Measurements from ENCODE around the gene MAP1LC3A.
A peak's percentile ranks its signal among the peaks of the same experiment; 100 is the strongest.
"Not testable (repeated sequence)": the region's sequence is repeated elsewhere in the genome, so short reads cannot be mapped to it uniquely, and the experiment has no call there.

Gene MAP1LC3A

DNA sequence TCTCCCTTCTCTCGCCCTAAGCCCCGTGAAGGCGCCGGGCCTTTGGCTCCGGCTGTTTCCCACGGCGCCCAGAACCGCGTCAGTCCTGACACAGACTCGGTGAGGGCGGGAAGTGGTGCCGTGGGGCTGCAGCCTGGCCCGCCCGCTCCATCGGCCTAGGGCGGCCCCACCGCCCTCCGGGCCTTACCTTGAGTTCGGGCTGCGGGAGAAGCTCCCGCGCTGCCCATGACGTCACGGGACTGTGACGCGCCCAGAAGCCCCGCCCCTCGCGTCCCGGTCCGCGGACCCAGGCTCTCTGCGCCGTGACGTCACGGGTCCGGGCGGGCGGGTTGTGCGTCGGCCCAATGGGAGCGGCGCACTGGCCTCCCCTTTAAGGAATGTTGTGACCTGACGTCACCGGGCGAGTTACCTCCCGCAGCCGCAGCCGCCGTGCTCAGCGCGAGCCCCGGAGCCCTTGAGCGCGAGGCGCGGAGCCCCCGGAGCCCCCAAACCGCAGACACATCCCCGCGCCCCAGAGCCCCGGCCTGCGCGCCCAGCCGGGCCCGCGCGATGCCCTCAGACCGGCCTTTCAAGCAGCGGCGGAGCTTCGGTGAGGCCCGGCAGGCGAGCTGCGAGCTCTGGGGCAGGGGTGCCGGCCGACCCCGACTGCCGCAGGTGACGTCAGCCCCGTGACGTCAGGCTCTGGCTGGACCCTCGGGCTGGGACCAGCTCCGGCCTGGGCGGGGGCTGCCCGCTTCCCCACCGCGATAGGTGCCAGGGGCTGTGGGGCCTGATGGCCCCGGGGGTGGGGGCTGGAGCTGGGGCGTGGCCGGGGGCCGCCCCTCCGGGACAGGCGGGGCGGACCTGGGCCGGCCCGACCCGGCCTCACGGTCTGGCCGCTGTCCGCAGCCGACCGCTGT lies at the start of gene MAP1LC3A:
TSS of gene MAP1LC3A (plus strand) at position 399 of the 899 bp plus-strand sequence. CDS start at position 550, 151 bp downstream.
- no peak for DNase-seq (ENCODE audit: low read depth, low spot score)

DNA sequence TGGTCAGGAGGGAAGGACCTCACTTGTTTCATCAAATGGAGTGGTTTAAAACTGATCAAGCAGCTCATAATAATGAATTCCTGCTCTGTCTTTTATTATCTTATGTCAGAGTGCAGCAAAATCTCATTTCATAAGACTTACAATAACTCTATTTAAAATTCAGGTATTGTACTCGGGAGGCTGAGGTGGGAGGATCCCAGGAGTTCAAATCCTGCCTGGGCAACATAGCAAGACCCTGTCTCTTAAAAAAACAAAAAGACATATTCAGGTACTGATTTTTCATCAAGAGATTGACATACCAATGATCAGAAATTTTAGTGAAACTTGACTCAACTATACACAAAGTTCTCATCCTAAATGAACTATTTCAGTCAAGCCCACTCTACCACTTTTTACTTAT lies 47.9 kb upstream of the MAP1LC3A start:
- DNase-seq (ENCODE audit: low read depth, low spot score), result no peak

DNA sequence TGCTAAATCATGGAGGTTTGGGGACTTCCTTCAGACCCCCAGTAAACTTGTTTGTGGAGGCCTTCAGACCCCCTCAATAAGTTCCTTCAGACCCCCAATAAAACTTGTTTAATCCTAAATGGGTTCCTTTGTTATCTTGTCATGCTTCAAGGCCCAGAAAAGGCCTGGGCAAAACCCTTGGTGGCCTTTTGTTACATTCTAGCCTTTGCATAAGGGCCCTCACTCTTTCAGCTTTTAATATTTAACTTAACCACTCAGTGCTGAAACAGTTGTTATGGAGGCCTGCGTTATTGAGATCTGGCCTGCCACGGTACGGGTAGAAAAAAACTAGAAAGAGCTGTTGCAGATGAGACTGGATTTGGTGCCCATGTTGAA lies 46.6 kb upstream of the MAP1LC3A start:
- no peak for DNase-seq (ENCODE audit: low read depth, low spot score)

DNA sequence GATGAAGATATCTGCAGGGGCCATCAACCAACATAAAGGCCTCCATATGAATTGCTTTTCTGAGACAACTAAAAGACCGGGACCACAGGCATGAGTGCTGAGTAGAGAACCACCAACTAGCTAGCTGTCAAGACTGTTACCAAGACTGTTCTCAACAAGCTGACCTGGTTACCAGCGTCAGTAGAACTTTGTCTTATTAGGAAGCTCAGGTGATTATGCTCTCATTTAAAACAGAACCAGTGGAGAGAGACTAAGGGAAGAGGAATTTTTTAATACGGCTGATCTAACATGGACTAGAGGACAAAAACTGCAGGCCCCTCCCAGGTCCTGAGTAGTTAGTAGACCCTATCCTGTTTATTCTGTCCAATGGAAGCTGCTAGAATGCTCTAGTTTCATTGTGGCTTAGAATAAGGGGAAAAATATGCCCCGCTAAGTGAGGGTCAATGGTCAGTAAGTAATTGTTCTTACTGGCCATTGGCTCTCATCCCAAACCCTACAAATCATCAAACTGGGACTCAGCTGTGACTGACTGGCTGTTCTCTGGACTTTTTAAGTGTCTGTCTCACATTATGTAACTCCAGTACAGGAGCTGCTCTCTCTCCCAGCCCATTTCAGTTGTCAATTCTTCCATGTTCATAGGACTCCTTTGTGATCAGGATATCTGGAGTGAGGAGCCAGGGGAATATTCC lies 46.1 kb upstream of the MAP1LC3A start:
- no peak for DNase-seq (ENCODE audit: low read depth, low spot score)

DNA sequence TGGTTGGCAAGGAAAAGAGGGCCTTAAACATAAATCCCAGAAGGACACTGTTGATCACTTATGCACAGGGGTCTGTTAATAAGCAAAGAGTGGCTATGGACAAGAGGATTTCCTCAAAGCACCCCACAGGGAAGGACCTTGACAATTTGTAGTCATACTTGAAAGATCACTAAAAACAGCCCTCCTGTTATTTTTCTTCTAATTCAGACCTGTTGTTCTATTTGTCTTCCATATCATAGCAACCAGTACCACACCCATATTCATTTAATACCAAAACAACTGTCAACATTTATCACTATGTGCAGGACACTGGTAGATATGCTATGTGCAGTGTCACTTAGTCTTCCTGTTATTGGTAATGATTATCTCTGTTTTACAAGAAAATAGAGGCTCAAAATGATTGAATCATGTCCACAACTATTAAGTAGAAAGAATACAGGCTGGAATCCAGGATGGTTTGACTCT lies 45.5 kb upstream of the MAP1LC3A start:
- no peak for DNase-seq (ENCODE audit: low read depth, low spot score)

DNA sequence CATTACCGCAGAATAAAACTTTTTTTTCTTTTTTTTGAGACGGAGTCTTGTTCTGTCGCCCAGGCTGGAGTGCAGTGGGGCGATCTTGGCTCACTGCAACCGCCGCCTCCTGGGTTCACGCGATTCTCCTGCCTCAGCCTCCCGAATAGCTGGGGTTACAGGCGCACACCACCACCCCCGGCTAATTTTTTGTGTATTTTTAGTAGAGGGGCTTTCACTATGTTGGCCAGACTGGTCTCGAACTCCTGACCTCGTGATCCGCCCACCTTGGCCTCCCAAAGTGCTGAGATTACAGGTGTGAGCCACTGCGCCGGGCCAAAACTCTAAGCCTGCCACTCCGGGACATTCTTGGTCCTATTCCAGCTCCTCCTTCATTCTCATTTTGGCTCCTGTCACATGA lies 44.5 kb upstream of the MAP1LC3A start:
- DNase-seq (ENCODE audit: low read depth, low spot score), result not testable (repeated sequence)

DNA sequence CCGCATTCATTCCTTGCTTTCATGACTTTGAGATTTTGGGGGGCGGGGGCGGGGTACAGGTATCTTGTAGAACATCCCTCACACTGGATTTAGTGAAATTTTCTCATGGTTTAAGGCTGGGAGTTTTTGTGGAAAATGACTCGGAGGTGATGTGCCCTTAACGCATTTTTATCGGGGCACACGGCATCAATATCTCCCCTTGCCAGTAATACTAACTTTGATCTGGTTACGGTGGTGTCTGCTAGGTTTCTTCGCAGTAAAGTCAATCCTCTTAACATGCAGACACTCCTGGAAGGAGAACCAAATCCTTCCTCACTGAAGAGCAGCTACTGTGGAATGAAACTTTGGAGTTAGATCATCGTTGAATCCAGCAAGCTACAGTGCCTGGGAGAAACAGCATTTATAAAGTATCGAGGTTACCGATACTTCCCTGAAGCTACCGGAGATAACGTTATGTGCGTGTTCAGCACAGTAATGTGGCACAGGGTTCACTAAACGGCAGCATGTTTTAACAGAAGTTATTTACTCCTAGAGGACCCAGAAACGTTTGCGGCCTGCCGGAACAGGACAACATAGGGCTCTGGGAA lies 43.5 kb upstream of the MAP1LC3A start:
- DNase-seq (ENCODE audit: low read depth, low spot score), result no peak

DNA sequence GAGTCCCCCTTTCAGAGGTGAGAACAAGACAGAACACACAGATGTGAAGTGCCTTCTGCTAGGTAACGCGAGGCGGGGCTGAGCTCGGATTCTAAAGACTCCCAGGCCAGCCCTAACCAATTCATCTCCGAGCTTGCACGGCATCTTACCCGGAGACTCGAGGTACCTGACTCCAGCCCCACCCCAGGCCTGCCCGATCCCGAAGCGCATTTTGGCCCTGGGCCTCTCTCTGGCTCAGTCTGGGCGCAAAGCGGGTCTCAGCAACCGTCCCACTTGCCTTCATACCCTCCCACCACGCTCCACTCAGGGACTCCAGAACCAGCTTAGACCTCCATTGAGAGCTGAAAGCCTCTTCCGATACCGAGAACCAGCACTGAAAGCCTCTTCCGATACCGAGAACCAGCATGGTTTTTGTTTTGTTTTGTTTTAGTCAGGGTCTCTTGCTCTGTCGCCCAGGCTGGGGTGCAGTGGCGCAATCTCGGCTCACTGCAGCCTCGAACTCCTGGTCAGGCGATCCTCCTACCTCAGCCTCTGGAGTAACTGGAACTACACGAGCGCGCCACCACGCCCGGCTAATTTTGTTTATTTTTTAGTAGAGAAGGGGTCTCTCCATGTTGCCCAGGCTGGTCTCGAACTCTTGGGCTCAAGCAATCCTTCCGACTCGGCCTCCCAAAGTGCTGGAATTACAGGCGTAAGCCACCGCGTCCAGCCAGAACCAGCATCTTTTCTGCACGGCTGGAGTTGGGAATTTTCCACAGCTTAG lies 42.9 kb upstream of the MAP1LC3A start:
- peak; percentile 75 for DNase-seq (ENCODE audit: low read depth, low spot score)

DNA sequence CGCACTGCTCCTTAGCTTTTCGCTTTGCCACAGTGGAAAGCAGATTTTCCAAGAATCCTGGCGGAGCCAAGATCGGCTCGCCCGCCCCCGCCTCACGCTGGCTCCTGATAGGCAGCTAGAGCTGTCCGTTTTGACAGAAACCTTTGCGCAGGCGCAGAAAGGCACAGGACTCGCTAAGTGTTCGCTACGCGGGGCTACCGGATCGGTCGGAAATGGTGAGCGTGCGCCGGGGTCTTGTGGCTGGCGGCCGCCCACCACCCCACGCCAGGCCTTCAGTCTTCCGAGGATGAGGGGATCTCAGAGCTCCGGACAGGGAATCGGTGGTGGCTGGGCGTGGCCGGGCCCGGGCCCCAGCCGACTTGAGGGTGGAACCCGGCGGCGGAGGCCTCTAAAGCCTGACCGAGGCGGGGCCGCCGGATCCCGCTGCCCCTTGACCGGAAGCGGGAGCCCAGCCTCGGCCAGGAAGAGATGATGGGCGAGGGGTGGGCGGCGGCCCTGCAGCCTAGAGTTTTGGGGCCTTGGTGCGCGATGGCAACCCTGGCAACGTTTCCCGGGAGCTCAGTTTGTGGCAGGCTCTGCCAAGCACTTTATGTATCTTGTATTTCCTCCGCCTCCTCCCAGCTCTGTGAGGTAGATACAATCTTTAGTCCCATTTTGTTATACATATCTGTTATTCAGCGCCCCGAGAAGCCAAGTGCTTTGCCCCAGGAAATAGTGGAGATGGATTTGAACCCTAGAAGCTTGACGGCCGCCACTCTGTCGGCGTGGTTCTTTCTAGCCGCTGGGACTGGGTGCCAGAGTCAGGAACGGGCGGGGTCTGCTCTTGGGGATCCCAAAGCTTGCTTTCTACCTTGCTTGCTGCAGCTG lies 42.0 kb upstream of the MAP1LC3A start, which contains the start of gene DYNLRB1:
TSS of gene DYNLRB1 (plus strand) at position 176 of the 867 bp plus-strand sequence. CDS start at position 213, 37 bp downstream.
- DNase-seq (ENCODE audit: low read depth, low spot score), result peak; percentile 88

DNA sequence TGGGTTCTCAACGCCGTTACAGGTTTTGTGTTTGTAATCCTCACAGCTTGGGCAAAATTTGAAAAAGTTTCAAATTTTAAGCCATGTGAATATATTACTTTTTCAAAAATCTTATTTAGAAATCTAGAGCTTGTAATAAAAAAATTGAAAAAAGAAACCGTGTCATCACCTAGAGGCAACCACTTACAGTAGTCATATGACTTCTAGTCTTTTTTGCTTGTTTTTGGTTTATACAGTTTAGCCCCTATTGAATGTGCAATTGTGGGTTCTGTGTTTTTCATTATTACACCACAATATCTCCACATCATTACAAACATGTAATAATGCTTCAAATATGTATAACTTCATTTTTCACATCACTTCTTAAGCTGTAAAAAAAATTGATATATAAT lies 41.4 kb upstream of the MAP1LC3A start:
- no peak for DNase-seq (ENCODE audit: low read depth, low spot score)

DNA sequence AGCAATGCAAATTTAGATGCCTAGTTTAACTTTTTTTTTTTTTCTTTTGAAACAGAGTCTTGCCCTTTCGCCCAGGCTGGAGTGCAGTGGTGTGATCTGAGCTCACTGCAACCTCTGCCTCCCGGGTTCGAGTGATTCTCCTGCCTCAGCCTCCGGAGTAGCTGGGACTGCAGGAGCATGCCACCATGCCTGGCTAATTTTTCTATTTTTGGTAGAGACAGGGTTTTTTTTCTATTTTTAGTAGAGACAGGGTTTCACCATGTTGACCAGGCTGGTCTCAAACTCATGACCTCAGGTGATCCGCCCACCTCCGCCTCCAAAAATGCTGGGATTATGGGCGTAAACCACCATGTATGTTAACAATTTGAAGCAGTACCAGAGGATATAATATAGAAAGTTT lies 39.7 kb upstream of the MAP1LC3A start:
- DNase-seq (ENCODE audit: low read depth, low spot score), result not testable (repeated sequence)

DNA sequence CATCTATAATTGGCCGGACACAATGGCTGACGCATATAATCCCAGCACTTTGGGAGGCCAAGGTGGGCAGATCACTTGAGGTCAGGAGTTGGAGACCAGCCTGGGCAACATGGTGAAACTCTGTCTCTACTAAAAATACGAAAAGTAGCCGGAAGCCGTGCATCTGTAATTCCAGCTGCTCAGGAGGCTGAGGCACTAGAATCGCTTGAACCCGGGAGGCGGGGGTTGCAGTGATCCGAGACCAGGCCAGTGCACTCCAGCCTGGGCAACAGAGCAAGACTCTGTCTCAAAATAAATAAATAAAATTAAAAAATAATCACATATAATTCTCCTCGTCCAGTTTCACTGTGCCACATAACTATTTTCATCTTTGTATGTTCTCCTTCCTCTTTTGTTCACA lies 38.7 kb upstream of the MAP1LC3A start:
- DNase-seq (ENCODE audit: low read depth, low spot score), result not testable (repeated sequence)

DNA sequence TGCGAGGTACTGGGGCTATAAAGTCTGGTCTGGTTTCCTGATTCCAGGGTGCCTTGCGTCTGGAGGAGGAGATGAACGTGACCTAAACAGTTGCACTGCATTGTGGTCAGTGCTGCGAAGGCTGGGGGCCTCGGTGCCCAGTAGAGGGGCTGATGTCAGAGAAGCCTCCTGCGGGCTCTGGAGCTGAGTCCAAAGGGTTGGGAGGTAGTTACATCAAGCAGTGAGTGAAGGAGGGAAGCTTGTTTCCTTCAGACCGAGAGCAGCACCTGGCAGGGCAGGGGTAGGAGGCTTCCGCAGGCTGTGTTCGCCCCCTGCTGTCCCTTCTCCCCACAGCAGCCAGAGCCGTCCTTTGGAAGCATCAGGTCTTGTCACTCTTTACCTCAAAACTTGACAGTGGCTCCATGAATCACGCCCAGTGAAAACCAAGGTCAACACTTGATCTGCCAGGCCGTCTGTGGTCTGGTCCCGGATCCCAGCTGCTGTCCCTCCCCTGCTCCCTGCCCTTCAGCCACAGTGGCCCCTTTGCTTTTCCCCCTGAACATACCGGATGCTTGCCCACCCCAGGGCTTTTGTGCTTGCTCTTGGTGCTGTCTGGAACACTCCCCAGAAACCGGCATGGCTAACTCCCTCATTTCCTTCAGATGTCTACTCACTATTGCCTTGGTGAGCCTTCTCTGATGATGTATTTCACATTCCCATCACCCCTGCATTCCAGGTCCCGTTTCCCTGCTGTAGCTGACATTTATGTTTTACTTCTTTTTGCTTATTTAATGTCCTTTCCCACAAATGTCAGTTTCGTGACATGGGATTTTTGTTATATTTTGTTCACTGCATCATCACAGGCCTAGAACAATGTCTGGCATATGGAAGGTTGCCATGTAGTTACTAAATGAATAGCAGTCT lies 35.3 kb upstream of the MAP1LC3A start:
- DNase-seq (ENCODE audit: low read depth, low spot score), result no peak

DNA sequence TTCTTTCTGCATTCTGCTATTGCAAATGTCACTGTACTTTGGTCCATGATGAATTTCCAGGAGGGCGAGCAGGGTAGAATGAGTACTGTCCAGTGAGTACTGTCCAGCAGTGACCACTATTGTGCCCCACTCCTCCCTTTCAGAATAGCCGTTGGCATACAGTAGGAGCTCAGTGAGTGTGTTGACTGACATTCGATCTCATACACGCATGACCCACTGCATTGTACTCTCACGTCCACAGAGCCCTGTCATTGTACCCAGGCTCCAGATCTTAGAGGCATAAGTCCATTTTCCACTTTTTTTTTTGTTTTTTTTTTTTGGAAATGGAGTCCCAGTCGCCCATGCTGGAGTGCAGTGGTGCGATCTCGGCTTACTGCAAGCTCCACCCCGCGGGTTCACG lies 34.1 kb upstream of the MAP1LC3A start:
- no peak for DNase-seq (ENCODE audit: low read depth, low spot score)

DNA sequence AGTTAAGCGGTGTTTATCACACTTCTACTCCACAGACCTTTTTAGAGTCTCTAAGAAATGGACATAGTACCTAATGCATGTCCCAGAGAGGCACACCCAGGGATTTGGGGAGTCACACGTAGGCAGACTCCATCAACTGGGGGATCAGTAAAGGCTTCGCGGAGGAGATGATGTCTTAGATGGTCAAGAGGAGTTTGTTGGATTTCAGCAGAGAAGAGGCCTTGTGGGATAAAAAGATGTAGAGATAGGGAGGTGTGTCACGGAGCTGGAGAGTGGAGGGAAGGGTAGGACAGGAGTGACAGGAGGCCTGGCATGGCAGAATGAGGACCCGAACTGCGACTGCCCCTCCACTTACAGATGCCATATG lies 33.2 kb upstream of the MAP1LC3A start:
- no peak for DNase-seq (ENCODE audit: low read depth, low spot score)

DNA sequence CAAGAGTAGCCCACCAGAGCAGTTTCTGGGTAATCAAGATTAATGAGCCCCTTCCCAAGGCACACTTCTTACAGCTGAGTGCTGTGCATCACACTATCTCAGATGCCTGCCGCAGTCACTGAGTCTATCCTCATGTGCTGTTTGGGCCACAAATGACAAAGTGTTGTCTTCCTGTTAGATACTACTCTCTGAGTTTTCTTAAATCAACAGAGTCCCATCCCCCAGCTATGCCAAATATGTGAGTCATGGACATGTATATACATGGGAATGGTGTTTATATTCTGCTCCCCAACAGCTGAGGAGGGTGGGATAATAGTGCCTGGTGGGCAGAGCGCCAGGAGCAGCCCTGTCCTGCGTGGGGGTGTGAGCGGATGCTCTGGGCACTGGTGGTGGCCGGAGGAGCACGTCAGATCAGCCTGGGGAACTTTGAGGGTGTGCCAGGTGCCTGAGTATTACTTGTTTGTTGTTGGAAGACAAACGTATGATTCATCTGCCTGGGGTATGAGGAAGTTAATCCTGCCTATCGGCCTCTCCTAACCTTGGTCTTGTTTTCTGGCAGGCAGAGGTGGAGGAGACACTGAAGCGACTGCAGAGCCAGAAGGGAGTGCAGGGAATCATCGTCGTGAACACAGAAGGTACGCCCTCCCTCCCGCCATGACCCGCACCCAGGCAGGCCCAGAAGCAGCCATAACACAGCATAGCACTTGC lies 32.7 kb upstream of the MAP1LC3A start:
- DNase-seq (ENCODE audit: low read depth, low spot score), result no peak

DNA sequence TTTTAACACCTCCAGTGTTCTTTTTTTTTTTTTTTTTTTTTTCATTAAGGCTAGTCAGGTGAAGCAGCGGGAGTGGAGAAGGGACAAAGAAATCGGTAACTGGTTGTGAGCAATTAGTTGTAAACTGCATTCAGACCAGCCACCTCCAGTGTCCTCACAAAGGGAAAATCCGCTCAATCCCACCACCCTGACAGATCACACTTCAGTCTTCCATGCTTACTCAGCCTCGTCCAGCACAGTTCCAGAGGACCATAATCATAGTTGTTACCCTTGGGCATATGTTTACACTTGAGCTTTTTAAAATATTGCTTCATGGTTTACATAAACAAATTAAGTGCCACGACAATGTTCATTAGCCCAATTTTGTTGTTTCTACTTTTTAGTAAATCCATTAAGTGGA lies 32.1 kb upstream of the MAP1LC3A start:
- no peak for DNase-seq (ENCODE audit: low read depth, low spot score)

DNA sequence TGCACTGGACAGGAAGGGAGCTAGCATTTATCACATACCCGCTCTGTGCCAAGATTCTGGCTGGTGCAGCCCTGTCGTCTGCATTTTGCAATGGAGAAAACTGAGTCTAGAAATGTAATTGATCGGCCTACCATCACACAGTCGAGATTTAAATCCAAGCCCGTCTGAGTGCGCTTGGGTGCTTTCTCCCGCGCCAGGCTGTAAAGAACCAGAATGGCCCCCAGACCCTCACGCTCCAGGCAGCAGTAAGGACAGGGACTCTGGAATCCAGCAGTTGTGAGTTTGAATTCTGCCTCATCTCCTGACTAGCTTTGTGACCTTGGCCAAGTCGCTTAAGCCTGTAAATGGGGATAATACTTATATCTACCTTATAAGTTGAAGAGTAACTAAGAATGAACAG lies 31.5 kb upstream of the MAP1LC3A start:
- no peak for DNase-seq (ENCODE audit: low read depth, low spot score)

DNA sequence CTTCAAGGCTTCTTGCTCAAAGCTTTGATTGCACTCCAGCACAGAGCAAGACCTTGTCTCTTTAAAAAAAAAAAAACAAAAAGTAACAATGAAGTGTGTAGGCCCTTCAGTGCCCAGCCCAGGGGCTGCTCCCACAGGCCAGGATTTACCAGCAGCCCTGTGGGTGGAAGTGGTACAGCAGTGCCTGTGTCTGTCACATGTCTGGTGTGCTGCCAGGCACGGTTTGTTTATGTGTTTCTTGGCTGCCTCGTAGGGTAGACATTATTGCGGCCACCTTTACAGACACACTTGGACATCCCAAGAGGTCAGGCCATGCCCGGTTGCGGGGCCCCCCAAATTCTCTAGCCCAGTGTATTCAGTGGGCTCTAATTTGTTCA lies 29.6 kb upstream of the MAP1LC3A start:
- DNase-seq (ENCODE audit: low read depth, low spot score), result no peak

All from iPS DF 19.7 (cell line).